ENCODE measurements around the gene GALNT10. TPM values are rescaled to one million over a fixed set of nuclear protein-coding genes. Genes with fewer than 3 reads are reported as not detected.
A peak's percentile ranks its signal among the peaks of the same experiment; 100 is the strongest.
"Not testable (repeated sequence)": the region's sequence is repeated elsewhere in the genome, so short reads cannot be mapped to it uniquely, and the experiment has no call there.

The GALNT10 gene
- polyA plus RNA-seq, 4 donors: 27.6 to 30.1 (median 28.5) TPM

DNA sequence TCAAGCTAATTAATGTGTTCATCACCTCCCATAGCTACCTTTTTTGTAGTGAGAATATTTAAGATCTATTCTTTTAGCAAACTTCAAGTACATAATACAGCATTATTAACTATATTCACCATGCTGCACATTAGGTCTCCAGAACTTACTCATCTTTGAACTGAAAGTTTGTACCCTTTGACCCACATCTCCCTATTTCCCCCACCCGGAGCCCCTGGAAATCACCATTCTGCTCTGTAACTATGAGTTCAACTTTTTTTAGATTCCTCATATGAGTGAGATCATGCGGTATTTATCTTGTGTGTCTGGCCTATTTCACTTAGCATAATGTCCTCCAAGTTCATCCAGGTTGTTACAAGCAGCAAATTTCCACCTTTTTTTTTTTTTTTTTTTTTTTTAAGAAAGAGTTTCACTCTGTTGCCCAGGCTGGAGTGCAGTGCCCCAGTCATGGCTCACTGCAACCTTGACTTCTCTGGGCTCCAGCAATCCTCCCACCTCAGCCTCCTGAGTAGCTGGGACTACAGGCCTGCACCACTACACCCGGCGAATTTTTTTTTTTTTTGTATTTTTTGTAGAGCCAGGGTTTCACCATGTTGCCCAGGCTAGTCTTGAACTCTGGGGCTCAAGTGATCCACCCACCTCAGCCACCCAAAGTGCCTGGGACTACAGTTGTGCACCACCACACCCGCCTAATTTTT is 154.9 kb downstream of the GALNT10 start:
- no peak for DNase-seq (ENCODE audit: low read depth in 4 of 4, low spot score in 3 of 4)

DNA sequence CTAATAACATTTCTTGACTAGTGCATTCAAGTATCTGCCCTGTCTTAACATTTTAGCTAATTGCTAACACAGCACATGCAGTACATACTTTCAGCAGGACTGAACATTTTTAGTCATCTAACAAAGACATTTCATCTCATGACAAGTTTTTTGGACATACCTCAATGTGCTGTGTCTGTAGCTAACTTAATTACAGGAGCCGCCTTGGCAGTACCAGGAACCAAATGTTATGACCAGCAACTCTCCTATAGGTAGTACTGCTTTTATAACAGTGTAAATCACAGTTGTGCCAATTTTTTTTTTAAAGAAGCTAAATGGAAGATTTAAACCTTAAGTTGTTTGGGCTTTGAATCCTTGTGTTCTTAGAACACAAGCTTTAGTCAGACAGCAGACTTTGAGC is 155.9 kb downstream of the GALNT10 start:
- DNase-seq (ENCODE audit: low read depth in 4 of 4, low spot score in 3 of 4): no peak

GRCh38 chr5:154349626-154350264 is 159.2 kb downstream of the GALNT10 start:
- DNase-seq (ENCODE audit: low read depth in 4 of 4, low spot score in 3 of 4): no peak

DNA sequence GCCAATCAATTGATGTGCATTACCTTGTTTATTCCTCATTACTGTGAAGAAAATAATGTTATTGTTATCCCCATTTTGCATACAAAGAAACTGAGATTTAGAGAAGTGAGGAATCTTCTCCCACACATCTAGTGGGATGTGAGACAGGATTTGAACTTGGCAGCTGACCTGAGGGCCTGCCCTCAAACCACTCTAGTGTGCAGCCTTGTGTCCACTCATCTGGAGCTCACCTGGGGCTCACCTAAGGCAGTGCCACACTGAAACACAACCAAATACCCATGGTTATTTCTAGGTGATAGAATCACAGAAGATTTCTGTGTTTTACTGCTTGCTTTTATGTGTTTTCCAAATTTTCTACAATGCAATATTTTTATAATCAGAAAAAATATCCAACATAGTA is 160.6 kb downstream of the GALNT10 start:
- no peak for DNase-seq (ENCODE audit: low read depth in 4 of 4, low spot score in 3 of 4)

DNA sequence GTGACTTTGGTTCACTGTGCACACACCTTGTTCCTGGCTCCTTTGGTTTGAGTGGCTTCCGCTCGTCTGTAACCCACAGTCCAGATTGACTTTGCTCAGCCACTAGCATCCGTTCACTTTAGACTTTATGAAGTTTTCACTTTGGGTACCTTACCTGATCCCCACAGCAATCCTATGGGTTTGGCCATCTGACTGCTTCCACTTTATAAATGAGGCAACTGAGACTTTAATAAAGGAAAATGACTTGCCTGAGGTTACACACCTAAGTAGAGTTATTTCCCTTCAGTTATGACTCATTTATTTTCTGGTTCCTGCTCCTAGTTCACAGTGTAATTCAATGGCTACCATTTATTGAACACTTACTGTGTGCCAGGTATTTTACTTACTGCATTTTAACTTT is 161.0 kb downstream of the GALNT10 start:
- DNase-seq (ENCODE audit: low read depth in 4 of 4, low spot score in 3 of 4): no peak

DNA sequence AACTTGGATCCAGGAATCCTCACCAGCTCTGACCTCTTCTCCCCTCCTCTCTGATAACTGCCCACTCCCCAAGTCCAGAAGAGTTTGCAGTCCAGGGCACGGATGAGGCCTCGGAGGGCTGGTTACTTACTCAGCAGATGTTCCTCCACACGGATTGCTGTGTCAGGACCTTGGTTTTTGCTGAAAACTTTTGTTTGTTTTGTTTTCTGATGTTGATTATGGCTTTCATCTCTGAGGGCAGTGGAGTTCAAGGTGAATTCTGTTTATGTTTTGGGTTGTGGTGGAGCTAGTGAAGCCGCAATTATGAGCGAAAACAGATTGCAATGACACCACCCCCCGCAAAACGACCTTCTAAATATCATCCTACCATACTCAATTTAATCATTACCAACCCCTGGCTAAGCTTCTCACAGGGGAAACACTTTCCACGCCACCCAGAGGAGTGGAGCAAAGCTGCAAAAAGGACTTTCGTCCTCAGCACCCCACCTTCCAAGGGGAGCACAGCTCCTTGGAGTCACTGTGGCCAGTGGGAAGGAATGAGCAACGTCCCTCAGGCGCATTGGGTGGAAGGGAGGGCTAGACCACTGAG is 162.5 kb downstream of the GALNT10 start:
- no peak for DNase-seq (ENCODE audit: low read depth in 4 of 4, low spot score in 3 of 4)

DNA sequence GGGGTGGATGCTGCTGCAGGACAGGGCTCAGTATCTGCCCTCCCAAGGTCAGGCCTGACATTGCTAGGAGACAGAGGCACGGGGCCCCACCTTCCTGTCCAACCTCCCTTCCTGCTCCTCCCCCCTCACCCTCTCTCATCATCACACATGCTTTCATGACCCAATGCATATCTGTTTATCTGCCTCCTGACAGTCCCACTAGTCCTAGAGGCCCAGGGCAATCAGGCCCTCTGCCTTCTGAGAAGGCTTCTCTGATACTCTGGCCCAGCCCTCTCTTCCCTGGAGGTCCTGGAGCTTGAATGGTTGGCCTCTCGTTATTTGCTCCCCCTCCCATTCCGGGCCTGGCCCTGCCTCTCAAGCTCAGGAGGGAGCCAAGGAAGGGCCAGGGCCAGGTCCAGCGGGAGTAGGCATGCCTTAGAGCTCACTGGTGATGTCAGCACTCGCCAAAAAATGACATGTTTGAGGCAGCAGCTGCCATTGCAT is 164.6 kb downstream of the GALNT10 start:
- no peak for DNase-seq (ENCODE audit: low read depth in 4 of 4, low spot score in 3 of 4)

DNA sequence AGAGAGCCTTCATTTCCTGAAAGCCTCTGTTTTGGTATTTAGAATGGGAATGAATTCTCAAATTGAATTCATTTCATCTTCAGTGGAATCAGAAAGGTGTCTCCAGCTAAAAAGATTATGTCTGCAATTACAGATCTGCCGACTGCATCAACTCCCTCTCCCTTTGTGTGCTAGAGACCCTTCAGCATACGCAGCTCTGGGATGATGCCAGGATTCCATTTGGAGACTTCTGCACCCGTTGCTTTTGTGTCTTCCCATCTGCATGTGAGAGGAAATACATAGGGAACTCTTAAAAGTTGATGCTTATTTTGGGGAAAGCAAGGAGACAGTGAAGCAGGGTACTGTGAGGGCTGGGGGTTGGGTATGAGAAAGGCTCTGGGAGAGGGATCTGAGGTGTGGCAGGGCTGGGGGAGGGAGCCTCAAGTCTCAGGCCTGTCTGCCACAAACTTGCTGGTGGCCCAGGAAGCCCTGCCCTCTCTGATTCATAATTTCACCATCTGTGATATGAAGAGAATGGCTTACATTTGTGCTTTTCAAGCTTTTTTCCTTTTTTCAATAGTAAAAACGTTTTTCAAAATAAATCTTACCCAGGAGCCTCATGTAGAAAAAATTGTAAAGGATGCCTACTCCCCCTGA is 165.6 kb downstream of the GALNT10 start:
- DNase-seq (ENCODE audit: low read depth in 4 of 4, low spot score in 3 of 4): no peak

DNA sequence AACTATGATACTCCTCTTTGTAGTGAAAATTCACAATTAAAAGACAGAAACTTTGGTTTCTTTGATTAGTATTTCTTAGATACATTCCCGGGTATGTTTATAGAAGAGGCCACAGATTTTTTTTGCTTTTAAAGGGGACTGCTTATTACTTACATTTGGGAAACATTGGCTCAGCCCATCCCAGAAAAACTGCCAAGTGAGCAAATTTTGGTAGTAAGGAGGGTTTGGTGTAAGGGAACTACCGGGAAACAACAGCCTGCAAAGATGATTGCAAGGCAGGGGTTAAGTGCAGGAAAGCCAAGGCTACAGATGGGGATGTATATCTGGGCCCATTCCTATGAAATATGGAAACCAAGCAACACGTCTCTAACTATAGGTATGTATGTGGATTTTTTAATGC is 166.4 kb downstream of the GALNT10 start:
- no peak for DNase-seq (ENCODE audit: low read depth in 4 of 4, low spot score in 3 of 4)

DNA sequence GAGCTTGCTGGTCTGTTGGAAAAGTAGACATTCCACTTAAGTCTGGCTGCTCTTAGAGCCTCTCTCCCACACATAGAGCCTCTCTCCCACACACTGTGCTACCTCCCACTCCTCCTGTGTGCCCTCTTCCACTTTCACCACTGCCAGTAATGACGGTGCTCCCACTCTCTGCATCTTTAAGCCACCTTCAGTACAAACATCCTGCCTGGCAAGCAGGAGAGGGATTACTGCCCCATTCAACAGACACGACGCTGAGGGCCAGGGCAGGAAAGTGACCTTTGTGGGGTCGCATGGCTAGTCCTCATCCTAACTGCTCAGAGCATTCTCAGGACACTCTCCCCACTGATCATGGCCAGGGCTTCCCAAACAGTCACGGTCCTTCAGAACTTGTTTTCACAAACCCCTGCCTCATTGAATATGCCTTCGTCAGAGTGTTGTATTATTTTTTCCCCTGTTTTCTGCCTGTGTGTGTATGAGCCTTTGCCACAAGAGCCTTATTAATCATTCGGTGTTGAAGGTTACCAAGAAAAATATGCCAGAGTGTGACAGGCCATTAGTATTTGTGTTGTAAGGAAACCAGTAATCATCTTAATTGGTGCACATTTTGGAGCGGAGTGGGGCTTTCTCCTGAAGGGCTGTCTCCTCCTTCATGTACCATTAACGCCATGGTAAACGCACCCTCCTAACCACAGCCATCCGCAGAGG is 168.1 kb downstream of the GALNT10 start:
- DNase-seq (ENCODE audit: low read depth in 4 of 4, low spot score in 3 of 4): no peak

GRCh38 chr5:154359221-154359573 is 168.7 kb downstream of the GALNT10 start:
- DNase-seq (ENCODE audit: low read depth in 4 of 4, low spot score in 3 of 4): peak in 1 of 4 donors; percentile 37

GRCh38 chr5:154360241-154360640 is 169.7 kb downstream of the GALNT10 start:
- not testable (repeated sequence) for DNase-seq (ENCODE audit: low read depth in 4 of 4, low spot score in 3 of 4)

DNA sequence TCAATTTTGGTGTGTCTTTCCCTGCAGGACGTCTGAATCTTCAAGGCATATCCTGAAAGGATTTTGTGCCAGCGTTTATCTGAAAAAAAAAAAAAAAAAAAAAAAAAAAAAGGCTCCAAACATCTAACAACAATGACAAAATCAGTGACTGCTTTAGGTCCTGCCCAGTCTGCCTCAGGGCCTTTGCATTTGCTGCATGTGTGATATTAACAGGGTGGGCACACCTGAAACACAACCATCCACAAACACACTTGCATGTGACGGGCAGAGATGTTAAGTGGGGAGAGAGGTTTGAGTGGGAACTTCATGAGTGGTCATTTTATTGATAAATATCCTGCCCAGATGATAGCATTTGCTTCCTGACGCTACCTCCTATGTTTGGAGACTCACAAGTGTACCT is 172.9 kb downstream of the GALNT10 start:
- DNase-seq (ENCODE audit: low read depth in 4 of 4, low spot score in 3 of 4): no peak

- no peak for DNase-seq (ENCODE audit: low read depth in 4 of 4, low spot score in 3 of 4)
Observed at GRCh38 chr5:154364771-154365170, 174.2 kb downstream of the GALNT10 start.

GRCh38 chr5:154365823-154366222 is 175.3 kb downstream of the GALNT10 start:
- no peak for DNase-seq (ENCODE audit: low read depth in 4 of 4, low spot score in 3 of 4)

- no peak for DNase-seq (ENCODE audit: low read depth in 4 of 4, low spot score in 3 of 4)
Observed at GRCh38 chr5:154366353-154366752, 175.8 kb downstream of the GALNT10 start.

GRCh38 chr5:154367101-154367500 is 176.6 kb downstream of the GALNT10 start:
- DNase-seq (ENCODE audit: low read depth in 4 of 4, low spot score in 3 of 4): no peak

GRCh38 chr5:154368041-154368800 is 177.7 kb downstream of the GALNT10 start:
- no peak for DNase-seq (ENCODE audit: low read depth in 4 of 4, low spot score in 3 of 4)

DNA sequence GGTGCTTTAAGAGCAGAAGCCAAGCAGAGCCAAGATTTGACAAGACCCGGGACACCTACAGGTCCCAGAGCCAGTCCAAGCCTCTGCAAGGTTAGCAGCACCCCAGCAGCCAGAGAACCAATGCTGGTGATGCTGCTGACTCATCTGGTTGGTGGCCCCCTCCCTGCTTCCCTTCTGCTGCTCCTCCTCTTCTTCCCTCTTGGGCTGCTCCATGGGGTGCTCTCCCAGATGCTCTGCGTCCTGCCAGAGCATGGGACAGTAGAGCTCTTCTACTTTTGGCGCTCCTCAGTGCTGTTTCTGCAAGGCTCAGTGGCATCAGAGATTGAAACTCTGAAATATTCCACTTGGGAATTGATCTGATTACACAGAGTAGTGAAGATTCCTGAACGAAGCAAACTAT is 179.1 kb downstream of the GALNT10 start:
- DNase-seq (ENCODE audit: low read depth in 4 of 4, low spot score in 3 of 4): no peak

DNA sequence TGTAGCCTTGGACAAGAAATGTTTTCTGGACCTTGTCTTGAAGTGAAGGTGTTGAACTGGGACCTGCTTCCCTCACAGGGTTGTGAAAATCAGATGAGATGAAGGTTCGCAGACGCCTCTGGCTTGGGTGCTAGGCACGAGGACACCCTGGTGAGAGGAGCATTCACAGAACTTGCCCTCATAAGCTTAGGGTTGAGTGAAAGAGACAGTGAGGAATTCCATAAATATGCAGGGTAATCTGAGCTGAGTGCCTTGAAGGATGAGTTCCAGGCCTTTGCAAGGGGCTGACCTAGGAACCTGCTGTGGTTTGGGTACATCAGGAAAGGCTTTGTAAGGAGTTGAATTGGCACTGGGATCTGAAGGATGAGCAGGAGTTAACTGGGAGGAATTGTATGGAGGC is 179.6 kb downstream of the GALNT10 start:
- DNase-seq (ENCODE audit: low read depth in 4 of 4, low spot score in 3 of 4): no peak
